K562 (cell line): ENCODE results near the gene SLC2A14. TPM values are rescaled to one million over a fixed set of nuclear protein-coding genes. Genes with fewer than 3 reads are reported as not detected.
A peak's percentile ranks its signal among the peaks of the same experiment; 100 is the strongest.
"Not testable (repeated sequence)": the region's sequence is repeated elsewhere in the genome, so short reads cannot be mapped to it uniquely, and the experiment has no call there.

Source experiments
- ATAC-seq: fragments of 200-7000 bp; cut with Tn5 transposase; 3 replicates; pipeline ENCODE4 v1.9.1; 2020; ENCODE audit warnings: moderate library complexity
- BruUV-seq: library from RNA; stranded (reverse); fragments of 400-500 nt; replicated peaks from 2 replicates; lab custom pipeline; 2021; lab: Mats Ljungman, UMichigan
- CTCF ChIA-PET: fragments of 300-600 bp; formaldehyde crosslinking; extraction: SDS; loops from one replicate; lab custom pipeline; 2021; ENCODE audit warnings: low intra/inter-chr PET ratio; lab: Yijun Ruan, JAX
- POLR2A ChIA-PET: fragments of 300-600, 350-650 bp; sonication (Branson Sonifier 250); formaldehyde crosslinking; extraction: SDS; loops from one replicate; lab custom pipeline; 2021; ENCODE audit warnings: antibody characterized with exemption, inconsistent platforms; lab: Yijun Ruan, JAX
- DNase-seq, 4 experiments: peaks; one replicate each; pipeline versions ENCODE4 v3.0.0 to v3.0.0-alpha.2; 2011 to 2018; ENCODE audit warnings: low spot score in 3 of 4, mixed read lengths in 3 of 4; ENCODE audit errors: extremely low read depth in 1 of 4
- FAIRE-seq: peaks from 2 replicates; lab custom pipeline; 2011; peaks lifted over from hg19 to GRCh38; lab: Jason Lieb, UNC
- H2AFZ ChIP-seq: 2 replicates; pipeline ENCODE4 v1.6.0; 2011; ENCODE audit warnings: low read depth, low read length, control low read depth, inconsistent platforms
- H3K27ac ChIP-seq: fragments of 200-600 bp; 3 replicates; pipeline ENCODE4 v1.8.0; 2011; ENCODE audit warnings: low read depth, mild to moderate bottlenecking, control low read depth, inconsistent platforms, low read length, moderate library complexity, mixed read lengths; ENCODE audit errors: extremely low read depth
- H3K27me3 ChIP-seq, 2 experiments: fragments of 300-600 bp in 1 of 2; 2 replicates in 1 of 2; 3 replicates in 1 of 2; pipeline versions ENCODE4 v1.6.0 to v1.8.0; 2011; ENCODE audit warnings: inconsistent platforms in 2 of 2, low read length in 2 of 2, mild to moderate bottlenecking in 1 of 2, mixed read lengths in 1 of 2, moderate library complexity in 1 of 2; ENCODE audit not compliant: control insufficient read depth in 2 of 2, insufficient read depth in 2 of 2
- H3K36me3 ChIP-seq: fragments of 300-600 bp; 3 replicates; pipeline ENCODE4 v1.8.0; 2011; ENCODE audit warnings: mild to moderate bottlenecking, low read length, inconsistent platforms; ENCODE audit not compliant: control insufficient read depth, insufficient read depth
- H3K4me1 ChIP-seq, 2 experiments: fragments of 200-600 bp in 1 of 2; replicated peaks in 1 of 2; 2 replicates in 1 of 2; 3 replicates in 1 of 2; pipeline versions ENCODE4 v1.5.1 to v1.8.0; 2011; ENCODE audit warnings: inconsistent platforms in 2 of 2, low read length in 2 of 2, mild to moderate bottlenecking in 1 of 2, mixed read lengths in 1 of 2, moderate library complexity in 1 of 2; ENCODE audit not compliant: control insufficient read depth in 2 of 2, insufficient read depth in 2 of 2
- H3K4me2 ChIP-seq: 2 replicates; pipeline ENCODE4 v1.6.1; 2011; ENCODE audit warnings: low read length, control low read depth, inconsistent platforms, mixed read lengths; ENCODE audit not compliant: insufficient read depth
- H3K4me3 ChIP-seq: fragments of 200-600 bp; sonication (generic), shearing (Covaris generic); 2 replicates; pipeline ENCODE4 v1.5.1; 2016; ENCODE audit warnings: control low read depth, inconsistent platforms
- H3K79me2 ChIP-seq: fragments of 200-600 bp; 3 replicates; pipeline ENCODE4 v1.8.0; 2011; ENCODE audit warnings: low read length, inconsistent platforms; ENCODE audit not compliant: control insufficient read depth, insufficient read depth
- H3K9ac ChIP-seq, 2 experiments: 2 replicates each; pipeline versions ENCODE4 v1.6.0 to v1.6.1; 2011; ENCODE audit warnings: low read depth in 2 of 2, low read length in 2 of 2, control low read depth in 1 of 2, inconsistent platforms in 1 of 2, mild to moderate bottlenecking in 1 of 2, mixed read lengths in 1 of 2; ENCODE audit not compliant: insufficient read depth in 1 of 2
- H3K9me1 ChIP-seq: one replicate; pipeline ENCODE4 v1.6.0; 2011; ENCODE audit warnings: inconsistent platforms, mild to moderate bottlenecking, low read length, moderate library complexity; ENCODE audit not compliant: control insufficient read depth, insufficient read depth
- H3K9me3 ChIP-seq: replicated peaks from 2 replicates; pipeline ENCODE4 v1.5.1; 2011; ENCODE audit warnings: low read depth, low read length, inconsistent platforms; ENCODE audit not compliant: control insufficient read depth, insufficient read depth
- H4K20me1 ChIP-seq: replicated peaks from 2 replicates; pipeline ENCODE4 v1.6.1; 2011; ENCODE audit warnings: low read length, inconsistent platforms, mixed read lengths; ENCODE audit not compliant: control insufficient read depth, insufficient read depth
- C11orf30 ChIP-seq: fragments of 450-650 bp; IDR thresholded peaks from 2 replicates; pipeline ENCODE4 v1.6.1; 2016; ENCODE audit warnings: low read depth, mild to moderate bottlenecking
- DIDO1 ChIP-seq: fragments of 450-650 bp; IDR thresholded peaks from 2 replicates; pipeline ENCODE4 v1.6.1; 2016; ENCODE audit warnings: low read depth, missing biosample characterization, missing genetic modification characterization
- E2F8 ChIP-seq: fragments of 450-650 bp; IDR thresholded peaks from 2 replicates; pipeline ENCODE4 v1.7.1; 2018; ENCODE audit warnings: mild to moderate bottlenecking, low read depth; ENCODE audit not compliant: partially characterized antibody
- RAD21 ChIP-seq, 2 experiments: fragments of 250-450 bp in 1 of 2; fragments of 450-650 bp in 1 of 2; sonication (Bioruptor Pico) in 1 of 2; formaldehyde crosslinking in 1 of 2; IDR thresholded peaks in 1 of 2; conservative IDR thresholded peaks in 1 of 2; 2 replicates each; pipeline versions ENCODE4 v1.4.0 to v1.8.0; 2020 to 2022; ENCODE audit warnings: mild to moderate bottlenecking in 2 of 2, moderate library complexity in 1 of 2
- REST ChIP-seq, 2 experiments: fragments of 450-650 bp; formaldehyde crosslinking in 1 of 2; IDR thresholded peaks; 2 replicates each; pipeline versions ENCODE4 v1.4.0 to v1.6.1; 2014 to 2020; ENCODE audit warnings: mild to moderate bottlenecking in 2 of 2, borderline replicate concordance in 1 of 2, low read depth in 1 of 2
- SMC3 ChIP-seq: conservative IDR thresholded peaks from 2 replicates; pipeline ENCODE4 v1.6.1; 2011; ENCODE audit warnings: low read depth, low read length, improper control_type of control experiment; ENCODE audit not compliant: insufficient read depth
- STAG1 ChIP-seq: sonication (generic); formaldehyde crosslinking; IDR thresholded peaks from 2 replicates; pipeline ENCODE4 v1.5.0; 2020; ENCODE audit warnings: missing genetic modification reagents, borderline replicate concordance
- TCF3 ChIP-seq: sonication (generic); formaldehyde crosslinking; IDR thresholded peaks from 2 replicates; pipeline ENCODE4 v1.4.0; 2020; ENCODE audit warnings: mild to moderate bottlenecking, missing genetic modification reagents
- WGBS: fragments of 100-300 bp; shearing (Covaris generic); methylation state at CpG from one replicate; pipeline ENCODE4 v1.1.6; 2016; ENCODE audit warnings: low coverage, mixed read lengths; ENCODE audit not compliant: insufficient coverage; ENCODE audit errors: missing lambda C conversion rate; 5-methylcytosine and 5-hydroxymethylcytosine counted together
- in situ Hi-C: fragments of 300-500 bp; cut with MboI; formaldehyde crosslinking; loops from 4 replicates; pipeline ENCODE4 v1.15.0; 2018; ENCODE audit warnings: inconsistent platforms, mixed read lengths
- intact Hi-C: fragments of 100-400 bp; cut with micrococcal nuclease; formaldehyde crosslinking; loops from 2 replicates; pipeline ENCODE4 v1.14.2; 2022
- polyA plus RNA-seq, 8 experiments: library from polyadenylated mRNA; depleted of rRNA in 4 of 8; stranded (reverse) in 5 of 8; unstranded in 3 of 8; fragments of >200 nt; fragmentation: Nextera tagmentation in 2 of 8; fragmentation: Illumina TruSeq in 1 of 8; extraction: Ambion mirVana in 2 of 8; extraction: Trizol in 1 of 8; gene quantifications; 2 replicates each; pipeline versions ENCODE4 v1.2.1 to v1.2.3, GENCODE V29; 2011 to 2014; ENCODE audit warnings: inconsistent platforms in 1 of 8, missing spikeins in 1 of 8
- total RNA-seq, 7 experiments: library from RNA; depleted of rRNA in 6 of 7; stranded (reverse); fragments of >200 nt in 6 of 7; fragmentation: Illumina TruSeq in 2 of 7; extraction: Trizol in 2 of 7; gene quantifications; 2 replicates each; pipeline versions ENCODE4 v1.2.1 to v1.2.3, GENCODE V29; 2011 to 2021; ENCODE audit warnings: low replicate concordance in 1 of 7

SLC2A14 gene
- total and polyA plus RNA-seq, 9 of the 15 experiments (the other 6 are each of a cell fraction or from before 2014, with no cell fraction given), result 0.13 to 8.9 (median 4.8) TPM; not detected in 1

- TF ChIP-seq C11orf30, result no peak
- peak; percentile 35; the same call in 1 of the 2 replicates for TF ChIP-seq STAG1 (CRISPR knock-in tag)
- TF ChIP-seq RAD21 (CRISPR knock-in tag; conservative IDR thresholded peaks at IDR 0.05 in 1 of 2, IDR thresholded peaks at IDR 0.05 in 1 of 2), result peak; percentile 88 to 90
- 0 out of 2 replicates have a peak, but pooled peaks have one; percentile 24 for TF ChIP-seq TCF3
- peak; percentile 66 for TF ChIP-seq SMC3
- no peak for TF ChIP-seq DIDO1 (tag)
- no peak for TF ChIP-seq E2F8
- TF ChIP-seq REST (IDR thresholded peaks at IDR 0.05; ENCODE audit: borderline replicate concordance), result peak; percentile 85; the same call in 1 of the 2 replicates
- no peak for TF ChIP-seq REST (CRISPR knock-in tag; IDR thresholded peaks at IDR 0.05; ENCODE audit: low read depth)
- TF ChIP-seq, all 486 proteins: peak for 8
These were observed 65.7 kb downstream of the SLC2A14 start (continued) for GRCh38 chr12:7806863-7807487.

DNA sequence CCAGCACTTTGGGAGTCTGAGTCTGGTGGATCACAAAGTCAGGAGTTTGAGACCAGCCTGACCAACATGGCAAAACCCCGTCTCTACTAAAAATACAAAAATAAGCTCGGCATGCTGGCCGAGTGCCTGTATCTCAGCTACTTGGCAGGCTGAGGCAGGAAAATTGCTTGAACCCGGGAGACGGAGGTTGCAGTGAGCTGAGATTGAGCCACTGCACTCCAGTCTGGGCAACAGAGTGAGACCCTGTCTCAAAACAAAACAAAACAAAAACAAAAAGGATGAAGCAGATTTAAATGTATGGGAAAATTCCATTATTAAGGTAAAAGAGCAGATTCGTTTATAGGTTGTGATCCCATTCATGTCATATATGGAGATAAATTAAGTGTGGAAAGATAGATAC is 66.4 kb downstream of the SLC2A14 start:
- H3K79me2 ChIP-seq, ATAC-seq, H4K20me1 ChIP-seq, H3K4me1 ChIP-seq, H2AFZ ChIP-seq, H3K27me3 ChIP-seq, H3K4me3 ChIP-seq, BruUV-seq, DNase-seq, H3K9ac ChIP-seq, FAIRE-seq, H3K9me1 ChIP-seq, H3K27ac ChIP-seq, H3K9me3 ChIP-seq, H3K4me2 ChIP-seq, H3K36me3 ChIP-seq: not testable (repeated sequence)
- WGBS, result 6% methylated on average over 6 of the region's 6 CpGs
- ChIA-PET POLR2A (interaction anchor here (0.6 to 1.3 kb wide), 4 partner anchors 14 to 187 kb away, joined by 3 to 4 read pairs (median 3); no protein-coding TSS in a partner anchor), CTCF (interaction anchor here (1.3 kb wide), 1 partner anchor 129 kb away, joined by 6 read pairs; no protein-coding TSS in a partner anchor)
- intact Hi-C loops (loop anchor here (5.0 to 10.0 kb wide), 2 partner anchors 89 to 162 kb away; no protein-coding TSS in a partner anchor), in situ Hi-C loops (loop anchor here (10.0 kb wide), 2 partner anchors 82 to 122 kb away; no protein-coding TSS in a partner anchor)
